Gastrocnemius medialis (tissue), 4 donors: ENCODE data around the gene SPATS2L. TPM values are rescaled to one million over a fixed set of nuclear protein-coding genes. Genes with fewer than 3 reads are reported as not detected.

ENCODE experiments used
- ATAC-seq, 2 donors: fragments of 150-250 bp; one replicate each; pipeline ENCODE4 v1.9.1; 2016
- DNase-seq, 2 donors: peaks; one replicate each; pipeline ENCODE4 v3.0.0-alpha.2; 2019
- H3K27ac ChIP-seq, 4 donors: fragments of 200-600 bp; sonication (generic); 1 replicate in 1 of 4; 2 replicates in 3 of 4; pipeline ENCODE4 v1.5.1; 2016 to 2018; ENCODE audit warnings: mild to moderate bottlenecking in 2 of 4, moderate library complexity in 1 of 4
- H3K27me3 ChIP-seq, 3 donors: fragments of 200-600 bp; sonication (generic) in 2 of 3; 1 replicate in 1 of 3; 2 replicates in 2 of 3; pipeline versions ENCODE4 v1.5.1 to v1.6.0; 2016 to 2019; ENCODE audit warnings: mild to moderate bottlenecking in 1 of 3, moderate library complexity in 1 of 3
- H3K36me3 ChIP-seq, 2 donors: fragments of 200-600 bp; sonication (generic) in 1 of 2; one replicate each; pipeline ENCODE4 v1.5.1; 2017 to 2018
- H3K4me1 ChIP-seq, 2 donors: fragments of 200-600 bp; sonication (generic) in 1 of 2; one replicate each; pipeline ENCODE4 v1.5.1; 2016 to 2017; ENCODE audit warnings: mild to moderate bottlenecking in 2 of 2
- H3K4me3 ChIP-seq, 4 donors: fragments of 200-600 bp; sonication (generic) in 3 of 4; 1 replicate in 1 of 4; 2 replicates in 3 of 4; pipeline ENCODE4 v1.5.1; 2016 to 2019; ENCODE audit warnings: mild to moderate bottlenecking in 2 of 4
- H3K9me3 ChIP-seq, 3 donors: fragments of 200-600 bp; sonication (generic) in 2 of 3; 1 replicate in 1 of 3; 2 replicates in 2 of 3; pipeline ENCODE4 v1.5.1; 2016 to 2019
- POLR2A ChIP-seq, 2 donors: fragments of 450-650 bp; IDR thresholded peaks; one replicate each; pipeline ENCODE4 v1.6.1; 2017; ENCODE audit warnings: antibody characterized with exemption in 2 of 2, mild to moderate bottlenecking in 2 of 2, moderate library complexity in 2 of 2
- in situ Hi-C, 4 donors: fragments of 200-750 bp; cut with MboI; loops; one replicate each; pipeline versions ENCODE4 v1.15.0 to v1.8.0; 2017; ENCODE audit warnings: low sequenced_read_pairs in 4 of 4
- intact Hi-C: fragments of 100-400 bp; cut with DNase I; formaldehyde crosslinking; loops from one replicate; pipeline ENCODE4 v1.15.1; 2023; ENCODE audit warnings: low total_unique reads
- total RNA-seq, 4 donors: library from RNA; depleted of rRNA; stranded (reverse); fragments of >200 nt; gene quantifications; one replicate each; pipeline versions ENCODE4 v1.1.0 to v1.2.3, GENCODE V29; 2016
- TF ChIP-seq, protein P1 (sequence below), 5 experiments: fragments of 450-650 bp in 3 of 5; fragments of 200-600 bp in 2 of 5; sonication (generic) in 2 of 5; IDR thresholded peaks in 4 of 5; conservative IDR thresholded peaks in 1 of 5; 1 replicate in 4 of 5; 2 replicates in 1 of 5; pipeline ENCODE4 v1.5.1; 2016 to 2019; ENCODE audit warnings: antibody characterized with exemption in 5 of 5, mild to moderate bottlenecking in 3 of 5, moderate library complexity in 3 of 5

Gene SPATS2L, protein sequence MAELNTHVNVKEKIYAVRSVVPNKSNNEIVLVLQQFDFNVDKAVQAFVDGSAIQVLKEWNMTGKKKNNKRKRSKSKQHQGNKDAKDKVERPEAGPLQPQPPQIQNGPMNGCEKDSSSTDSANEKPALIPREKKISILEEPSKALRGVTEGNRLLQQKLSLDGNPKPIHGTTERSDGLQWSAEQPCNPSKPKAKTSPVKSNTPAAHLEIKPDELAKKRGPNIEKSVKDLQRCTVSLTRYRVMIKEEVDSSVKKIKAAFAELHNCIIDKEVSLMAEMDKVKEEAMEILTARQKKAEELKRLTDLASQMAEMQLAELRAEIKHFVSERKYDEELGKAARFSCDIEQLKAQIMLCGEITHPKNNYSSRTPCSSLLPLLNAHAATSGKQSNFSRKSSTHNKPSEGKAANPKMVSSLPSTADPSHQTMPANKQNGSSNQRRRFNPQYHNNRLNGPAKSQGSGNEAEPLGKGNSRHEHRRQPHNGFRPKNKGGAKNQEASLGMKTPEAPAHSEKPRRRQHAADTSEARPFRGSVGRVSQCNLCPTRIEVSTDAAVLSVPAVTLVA
- total RNA-seq, result 10 to 100 TPM; 34.0 to 74.2 (median 52.3) TPM

DNA sequence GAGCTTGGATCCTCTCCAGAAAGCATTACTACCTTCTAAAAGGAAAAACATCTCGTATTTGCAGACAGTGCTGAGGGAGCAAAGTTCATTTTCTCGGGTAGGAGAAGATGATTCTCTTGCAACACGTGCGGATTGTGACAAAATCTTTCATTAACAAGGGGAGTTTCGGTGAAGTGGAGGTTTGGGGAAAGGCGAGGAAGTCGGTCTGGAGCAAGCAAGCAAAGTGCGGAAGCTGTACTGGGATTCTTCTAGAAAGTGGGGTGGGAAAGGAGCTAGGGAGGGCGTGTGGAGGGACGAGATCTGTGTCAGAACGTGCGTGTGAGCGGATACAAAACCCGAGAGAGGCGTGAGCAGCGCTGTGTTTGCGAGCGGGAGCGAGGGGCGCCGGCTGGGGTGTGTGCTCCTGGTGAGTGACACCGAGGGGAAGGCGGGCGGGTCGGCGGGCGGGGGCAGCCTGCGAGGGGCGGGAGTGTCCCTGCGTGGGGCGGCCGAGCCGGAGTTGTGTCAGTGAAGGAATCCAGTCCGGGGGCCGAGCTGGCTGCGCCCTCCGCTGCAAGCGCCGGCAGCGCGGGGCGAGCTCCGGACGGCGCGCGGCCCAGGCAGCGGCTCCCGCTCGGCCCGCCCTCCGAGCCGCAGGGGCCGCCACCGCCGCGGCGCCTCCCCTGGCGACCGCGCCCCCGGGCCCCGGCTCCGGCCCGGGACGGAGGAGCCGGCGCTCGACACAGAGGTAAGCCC is at the start of gene SPATS2L:
TSS of gene SPATS2L (plus strand) at position 498 of the 735 bp plus-strand sequence. CDS start 82,552 bp downstream, outside the sequence.
- Histone ChIP-seq H3K27me3 (no peaks in the 10 kb centered on the region), H3K9me3 (no peaks in the 10 kb centered on the region), H3K4me3 (peak within 1 kb of the TSS; percentile 67 to 91 (median 76)), H3K4me1 (peaks cover 31 to 35% of the 10 kb centered on the region in 2 donors), H3K27ac (peak within 1 kb of the TSS; percentile 81 to 95 (median 86)), H3K36me3 (no peaks in the 10 kb centered on the region)
- intact Hi-C loops (loop anchor here (1.0 to 5.0 kb wide), 4 partner anchors 70 to 394 kb away; partner anchors contain the start of gene C2orf69), in situ Hi-C loops (loop anchor here in 3 of 4 donors (10.0 to 25.0 kb wide), 3 partner anchors 156 to 168 kb away; no protein-coding TSS in a partner anchor)
- TF ChIP-seq, protein P1, sequence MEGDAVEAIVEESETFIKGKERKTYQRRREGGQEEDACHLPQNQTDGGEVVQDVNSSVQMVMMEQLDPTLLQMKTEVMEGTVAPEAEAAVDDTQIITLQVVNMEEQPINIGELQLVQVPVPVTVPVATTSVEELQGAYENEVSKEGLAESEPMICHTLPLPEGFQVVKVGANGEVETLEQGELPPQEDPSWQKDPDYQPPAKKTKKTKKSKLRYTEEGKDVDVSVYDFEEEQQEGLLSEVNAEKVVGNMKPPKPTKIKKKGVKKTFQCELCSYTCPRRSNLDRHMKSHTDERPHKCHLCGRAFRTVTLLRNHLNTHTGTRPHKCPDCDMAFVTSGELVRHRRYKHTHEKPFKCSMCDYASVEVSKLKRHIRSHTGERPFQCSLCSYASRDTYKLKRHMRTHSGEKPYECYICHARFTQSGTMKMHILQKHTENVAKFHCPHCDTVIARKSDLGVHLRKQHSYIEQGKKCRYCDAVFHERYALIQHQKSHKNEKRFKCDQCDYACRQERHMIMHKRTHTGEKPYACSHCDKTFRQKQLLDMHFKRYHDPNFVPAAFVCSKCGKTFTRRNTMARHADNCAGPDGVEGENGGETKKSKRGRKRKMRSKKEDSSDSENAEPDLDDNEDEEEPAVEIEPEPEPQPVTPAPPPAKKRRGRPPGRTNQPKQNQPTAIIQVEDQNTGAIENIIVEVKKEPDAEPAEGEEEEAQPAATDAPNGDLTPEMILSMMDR (IDR thresholded peaks at IDR 0.05 in 4 of 5, conservative IDR thresholded peaks at IDR 0.05 in 1 of 5), result no peak
- peak; percentile 76 to 84 for TF ChIP-seq POLR2A (IDR thresholded peaks at IDR 0.05)
- ATAC-seq (peak; percentile 67), DNase-seq (peak; percentile 64 to 71)

DNA sequence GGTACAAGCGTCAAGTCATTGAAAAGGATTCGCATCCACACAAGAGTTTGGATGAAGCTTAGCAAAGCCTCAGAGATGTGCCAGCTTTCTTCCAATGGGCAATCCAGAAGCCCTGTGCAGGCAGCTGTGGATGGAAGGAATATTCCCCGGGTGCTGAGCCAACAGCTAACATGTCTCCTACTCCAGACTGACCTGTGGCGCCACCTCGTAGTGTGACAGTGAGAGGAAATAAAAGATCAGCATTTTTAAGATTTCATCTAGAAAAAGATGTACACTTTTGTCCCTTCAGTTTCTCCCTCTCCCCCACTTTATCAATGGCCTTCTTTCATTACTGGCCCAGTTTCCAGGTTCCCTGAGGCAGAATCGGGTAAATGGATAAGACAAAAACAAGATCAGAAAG is 48.9 kb upstream of the SPATS2L start:
- in situ Hi-C loops, result no loop called here
- intact Hi-C loops, result no loop called here

DNA sequence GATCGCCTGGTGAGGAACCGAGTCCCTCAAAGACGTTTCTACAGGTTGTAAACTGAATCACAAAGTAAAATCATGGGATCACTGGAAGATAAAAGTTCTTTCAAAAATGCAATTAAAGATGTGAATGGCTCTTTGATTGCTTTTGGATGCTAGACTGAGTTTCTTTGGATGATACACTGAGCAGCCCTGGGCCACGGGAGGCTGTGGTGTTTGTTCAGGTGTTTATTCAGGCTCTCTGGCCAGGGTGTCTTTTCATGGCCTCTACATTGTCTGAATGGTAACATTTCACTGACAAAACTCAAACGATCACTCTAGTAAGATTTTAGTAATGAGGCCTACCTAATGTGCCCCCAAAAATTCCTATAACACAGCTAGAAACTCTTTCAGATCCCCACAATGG is 48.4 kb upstream of the SPATS2L start:
- DNase-seq (no peak), ATAC-seq (no peak)
- in situ Hi-C loops, result no loop called here
- no peak for TF ChIP-seq POLR2A (IDR thresholded peaks at IDR 0.05)
- TF ChIP-seq, protein P1 (IDR thresholded peaks at IDR 0.05 in 4 of 5, conservative IDR thresholded peaks at IDR 0.05 in 1 of 5), result no peak
- no peaks in the 10 kb centered on the region for H3K9me3 ChIP-seq
- no peak overlapping the region for H3K4me3 ChIP-seq
- H3K4me1 ChIP-seq, result peaks cover 0 to 4% of the 10 kb centered on the region in 2 donors
- H3K27me3 ChIP-seq, result no peaks in the 10 kb centered on the region
- intact Hi-C loops, result no loop called here
- H3K27ac ChIP-seq, result no peak overlapping the region
- no peaks in the 10 kb centered on the region for H3K36me3 ChIP-seq

More for the DNA sequence above, 48.9 kb upstream of the SPATS2L start:
- Histone ChIP-seq H3K4me1 (peaks cover 3 to 5% of the 10 kb centered on the region in 2 donors), H3K27me3 (no peaks in the 10 kb centered on the region), H3K36me3 (no peaks in the 10 kb centered on the region), H3K9me3 (no peaks in the 10 kb centered on the region), H3K4me3 (no peak overlapping the region), H3K27ac (no peak overlapping the region)
- no peak for TF ChIP-seq POLR2A (IDR thresholded peaks at IDR 0.05)
- TF ChIP-seq, protein P1 (IDR thresholded peaks at IDR 0.05 in 4 of 5, conservative IDR thresholded peaks at IDR 0.05 in 1 of 5), result no peak
- ATAC-seq (no peak), DNase-seq (no peak)

DNA sequence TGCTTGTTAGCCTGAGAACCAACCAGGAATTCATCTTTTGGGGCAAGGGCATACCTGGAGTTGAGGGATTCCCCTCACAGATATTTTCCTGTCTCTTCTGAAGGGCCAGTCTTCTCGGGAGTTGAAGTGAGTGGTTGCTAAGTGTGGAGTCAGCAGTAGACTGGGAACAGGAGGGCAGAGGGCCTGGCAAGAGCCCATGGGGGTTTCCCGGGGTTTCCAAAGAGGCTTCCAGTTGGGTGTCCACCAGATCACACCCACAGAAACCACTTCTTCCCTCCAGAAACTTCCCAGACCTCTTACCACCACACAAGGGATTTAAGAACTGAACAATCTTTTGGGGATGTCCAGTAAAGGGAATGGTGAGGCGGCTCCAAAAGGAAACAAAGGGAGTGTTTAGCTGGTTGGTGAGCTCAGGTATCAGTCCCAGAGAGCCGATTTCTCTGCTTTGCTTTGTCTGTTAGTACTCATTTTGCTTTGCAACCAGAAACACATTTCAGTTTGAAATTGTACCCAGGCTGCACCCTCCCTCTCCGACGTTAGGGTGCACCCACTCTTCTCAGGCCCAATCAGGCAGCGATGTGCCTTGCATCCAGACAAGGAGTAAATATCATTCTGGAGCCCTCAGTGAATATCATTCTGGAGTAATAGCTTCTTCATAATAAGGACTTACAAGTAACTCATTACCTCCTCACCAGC is 47.5 kb upstream of the SPATS2L start:
- intact Hi-C loops (no loop called here), in situ Hi-C loops (no loop called here)
- no peak for ATAC-seq
- Histone ChIP-seq H3K27me3 (no peaks in the 10 kb centered on the region), H3K36me3 (no peaks in the 10 kb centered on the region), H3K27ac (no peak overlapping the region), H3K9me3 (no peaks in the 10 kb centered on the region), H3K4me3 (no peak overlapping the region), H3K4me1 (no peaks in the 10 kb centered on the region)
- TF ChIP-seq POLR2A (IDR thresholded peaks at IDR 0.05), result no peak
- TF ChIP-seq, protein P1 (IDR thresholded peaks at IDR 0.05 in 4 of 5, conservative IDR thresholded peaks at IDR 0.05 in 1 of 5), result no peak
- DNase-seq, result no peak
